DND-41 (cell line): Measurements from ENCODE around the gene SRPK2.
A peak's percentile ranks its signal among the peaks of the same experiment; 100 is the strongest.

Source experiments
- ATAC-seq: fragments of 200-7000 bp; cut with Tn5 transposase; 3 replicates; pipeline ENCODE4 v1.9.1; 2021; ENCODE audit warnings: low read depth; ENCODE audit not compliant: insufficient read depth
- DNase-seq: peaks from one replicate; pipeline ENCODE4 v3.0.0-alpha.2; 2020
- H2AFZ ChIP-seq: 2 replicates; pipeline ENCODE4 v1.6.0; 2012; ENCODE audit warnings: low read depth, low read length
- H3K27ac ChIP-seq: 2 replicates; pipeline ENCODE4 v1.5.1; 2012; ENCODE audit warnings: low read length, inconsistent platforms
- H3K27me3 ChIP-seq: fragments of 200-600 bp; sonication (generic); 2 replicates; pipeline ENCODE4 v1.6.0; 2012; ENCODE audit warnings: low read length, mild to moderate bottlenecking, inconsistent platforms; ENCODE audit not compliant: insufficient read depth, poor library complexity
- H3K36me3 ChIP-seq: 2 replicates; pipeline ENCODE4 v1.5.1; 2012; ENCODE audit warnings: low read length, inconsistent platforms; ENCODE audit not compliant: insufficient read depth
- H3K4me1 ChIP-seq: 2 replicates; pipeline ENCODE4 v1.5.1; 2012; ENCODE audit warnings: mild to moderate bottlenecking, low read length; ENCODE audit not compliant: insufficient read depth
- H3K4me2 ChIP-seq: 2 replicates; pipeline ENCODE4 v1.6.0; 2012; ENCODE audit warnings: mild to moderate bottlenecking, moderate library complexity, low read length, inconsistent platforms; ENCODE audit not compliant: insufficient read depth
- H3K4me3 ChIP-seq, 2 experiments: fragments of 200-600 bp in 1 of 2; shearing (Covaris generic) in 1 of 2; 2 replicates each; pipeline ENCODE4 v1.5.1; 2012 to 2016; ENCODE audit warnings: inconsistent platforms in 2 of 2, low read length in 2 of 2, mild to moderate bottlenecking in 2 of 2, low read depth in 1 of 2, moderate library complexity in 1 of 2
- H3K79me2 ChIP-seq: 2 replicates; pipeline ENCODE4 v1.6.0; 2012; ENCODE audit warnings: low read length, inconsistent platforms; ENCODE audit not compliant: insufficient read depth
- H3K9ac ChIP-seq: 2 replicates; pipeline ENCODE4 v1.6.0; 2012; ENCODE audit warnings: low read depth, mild to moderate bottlenecking, inconsistent platforms, low read length, moderate library complexity
- H3K9me3 ChIP-seq: 2 replicates; pipeline ENCODE4 v1.5.1; 2012; ENCODE audit warnings: low read length, moderate library complexity, mild to moderate bottlenecking, inconsistent platforms; ENCODE audit not compliant: insufficient read depth, severe bottlenecking
- H4K20me1 ChIP-seq: 2 replicates; pipeline ENCODE4 v1.6.0; 2012; ENCODE audit warnings: low read length; ENCODE audit not compliant: insufficient read depth
- EZH2 ChIP-seq: IDR thresholded peaks from 3 replicates; pipeline ENCODE4 v1.6.1; 2012; ENCODE audit warnings: borderline replicate concordance, low read depth, mild to moderate bottlenecking, moderate library complexity, low read length, inconsistent platforms; ENCODE audit not compliant: severe bottlenecking
- TF ChIP-seq, protein P1 (sequence below): IDR thresholded peaks from 2 replicates; pipeline ENCODE4 v1.5.1; 2012; ENCODE audit warnings: borderline replicate concordance, low read length, moderate library complexity, mild to moderate bottlenecking; ENCODE audit not compliant: poor library complexity, severe bottlenecking; ENCODE audit errors: extremely low read depth

Gene SRPK2

DNA sequence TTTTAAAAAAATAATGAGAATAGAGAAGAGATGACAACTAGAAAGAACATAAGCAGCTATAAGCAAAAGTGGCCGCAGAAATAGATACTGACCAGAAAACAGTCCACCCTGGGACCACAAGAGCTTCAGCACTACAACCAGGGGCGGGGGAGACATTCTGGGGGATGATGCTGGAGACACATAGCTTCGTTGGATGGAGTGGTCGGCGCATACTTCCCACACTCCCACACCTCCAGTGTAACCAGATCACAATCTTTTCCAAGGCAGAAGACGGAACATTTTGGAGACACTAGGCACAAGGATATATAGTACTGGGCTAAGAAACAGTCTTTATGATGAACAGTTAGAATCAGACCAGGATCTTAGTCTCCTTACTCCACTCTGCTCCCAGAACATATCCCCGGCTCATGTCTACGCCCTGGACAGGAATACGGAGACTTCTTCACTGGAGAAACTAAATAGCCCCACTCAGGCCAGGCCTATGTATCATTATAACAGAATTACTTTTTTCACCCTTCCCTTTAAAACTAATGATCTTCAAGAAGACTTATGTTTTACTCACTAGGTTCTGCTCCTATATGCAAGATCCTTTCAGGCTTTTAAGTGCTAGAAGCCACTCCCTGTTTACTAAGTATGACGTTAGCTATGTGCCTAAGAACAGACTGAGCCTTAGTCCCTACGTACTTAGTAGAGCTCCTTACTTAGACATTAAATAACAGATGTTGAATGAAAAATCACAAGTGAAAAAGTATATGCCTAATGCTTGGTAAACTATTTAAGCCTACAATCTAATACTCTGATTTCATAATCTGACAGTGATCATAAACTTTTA, 169.6 kb downstream of the SRPK2 start:
- Histone ChIP-seq H3K9ac (no peak overlapping the region), H3K36me3 (peaks cover 66% of the 10 kb centered on the region), H3K79me2 (peaks cover 100% of the 10 kb centered on the region), H3K4me2 (no peak overlapping the region), H2AFZ (no peak overlapping the region), H4K20me1 (peaks cover 91% of the 10 kb centered on the region), H3K9me3 (no peaks in the 10 kb centered on the region), H3K27ac (no peak overlapping the region), H3K4me3 (no peak overlapping the region), H3K27me3 (no peaks in the 10 kb centered on the region), H3K4me1 (peaks cover 30% of the 10 kb centered on the region)
- DNase-seq (no peak), ATAC-seq (no peak)
- TF ChIP-seq, protein P1, sequence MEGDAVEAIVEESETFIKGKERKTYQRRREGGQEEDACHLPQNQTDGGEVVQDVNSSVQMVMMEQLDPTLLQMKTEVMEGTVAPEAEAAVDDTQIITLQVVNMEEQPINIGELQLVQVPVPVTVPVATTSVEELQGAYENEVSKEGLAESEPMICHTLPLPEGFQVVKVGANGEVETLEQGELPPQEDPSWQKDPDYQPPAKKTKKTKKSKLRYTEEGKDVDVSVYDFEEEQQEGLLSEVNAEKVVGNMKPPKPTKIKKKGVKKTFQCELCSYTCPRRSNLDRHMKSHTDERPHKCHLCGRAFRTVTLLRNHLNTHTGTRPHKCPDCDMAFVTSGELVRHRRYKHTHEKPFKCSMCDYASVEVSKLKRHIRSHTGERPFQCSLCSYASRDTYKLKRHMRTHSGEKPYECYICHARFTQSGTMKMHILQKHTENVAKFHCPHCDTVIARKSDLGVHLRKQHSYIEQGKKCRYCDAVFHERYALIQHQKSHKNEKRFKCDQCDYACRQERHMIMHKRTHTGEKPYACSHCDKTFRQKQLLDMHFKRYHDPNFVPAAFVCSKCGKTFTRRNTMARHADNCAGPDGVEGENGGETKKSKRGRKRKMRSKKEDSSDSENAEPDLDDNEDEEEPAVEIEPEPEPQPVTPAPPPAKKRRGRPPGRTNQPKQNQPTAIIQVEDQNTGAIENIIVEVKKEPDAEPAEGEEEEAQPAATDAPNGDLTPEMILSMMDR, result no peak
- no peak for TF ChIP-seq EZH2

DNA sequence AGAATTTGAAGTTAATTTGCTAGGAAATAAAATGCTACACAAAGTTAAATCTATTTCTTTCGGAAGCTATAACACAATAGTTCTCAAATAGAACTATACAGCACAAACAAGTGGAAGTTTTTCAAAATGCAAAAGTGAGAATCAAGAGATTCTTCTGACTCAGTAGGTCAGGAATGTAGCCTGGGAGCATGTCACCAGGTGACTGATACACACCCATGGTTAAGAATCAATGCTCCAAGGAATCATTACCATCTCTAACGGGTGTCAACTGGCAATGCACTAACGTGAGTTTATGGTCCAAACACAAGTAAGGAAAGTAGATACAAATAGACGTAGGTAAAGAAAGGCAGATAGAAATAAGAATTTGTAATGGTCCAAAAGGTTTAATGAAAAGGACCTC, 170.5 kb downstream of the SRPK2 start:
- no peak overlapping the region for H3K4me3 ChIP-seq
- peaks cover 92% of the 10 kb centered on the region for H4K20me1 ChIP-seq
- no peak overlapping the region for H2AFZ ChIP-seq
- H3K4me1 ChIP-seq, result peaks cover 30% of the 10 kb centered on the region
- TF ChIP-seq EZH2, result no peak
- TF ChIP-seq, protein P1, result no peak
- ATAC-seq, result no peak
- no peaks in the 10 kb centered on the region for H3K9me3 ChIP-seq
- H3K27me3 ChIP-seq, result no peaks in the 10 kb centered on the region
- no peak overlapping the region for H3K4me2 ChIP-seq
- peaks cover 100% of the 10 kb centered on the region for H3K79me2 ChIP-seq
- no peak overlapping the region for H3K9ac ChIP-seq
- peaks cover 64% of the 10 kb centered on the region for H3K36me3 ChIP-seq
- no peak for DNase-seq
- H3K27ac ChIP-seq, result no peak overlapping the region

DNA sequence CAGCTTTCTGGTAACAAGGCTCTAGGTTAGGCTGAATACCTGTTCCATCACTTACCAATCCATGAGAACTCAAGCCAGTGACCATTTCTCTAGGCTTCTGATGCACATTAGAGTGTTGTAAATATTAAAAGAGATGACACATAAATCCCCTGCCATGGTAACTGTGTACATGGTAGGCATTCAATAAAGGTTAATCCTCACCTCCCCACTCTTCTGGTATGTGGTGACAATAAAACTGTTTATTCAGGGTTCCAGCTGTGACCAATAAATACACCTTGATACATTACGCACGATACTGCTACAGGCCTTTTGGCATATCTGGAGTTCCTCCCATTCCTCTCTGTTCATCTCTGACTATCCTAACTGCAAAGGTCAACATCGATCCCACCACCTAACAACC, 171.9 kb downstream of the SRPK2 start:
- Histone ChIP-seq H3K27me3 (no peaks in the 10 kb centered on the region), H4K20me1 (peaks cover 95% of the 10 kb centered on the region)

More for the DNA sequence above, 171.9 kb downstream of the SRPK2 start:
- no peaks in the 10 kb centered on the region for H3K9me3 ChIP-seq
- ATAC-seq (no peak), DNase-seq (no peak)
- TF ChIP-seq EZH2, result no peak
- TF ChIP-seq, protein P1, result no peak
- H3K4me1 ChIP-seq, result peaks cover 35% of the 10 kb centered on the region
- H3K4me3 ChIP-seq, result no peak overlapping the region
- H3K36me3 ChIP-seq, result peaks cover 68% of the 10 kb centered on the region
- H3K9ac ChIP-seq, result no peak overlapping the region
- H3K27ac ChIP-seq, result 0 out of 2 replicates have a peak overlapping the region, but pooled peaks have one; percentile 4
- no peak overlapping the region for H3K4me2 ChIP-seq
- H3K79me2 ChIP-seq, result peaks cover 100% of the 10 kb centered on the region
- H2AFZ ChIP-seq, result no peak overlapping the region
